Stimulated activated CD4-positive, alpha-beta T cell treated with anti-CD3 and anti-CD28 coated beads, TNF-alpha, amount 100 ng/mL, for 48 hours (primary cell): ENCODE data around the gene PDCD6IP.
"Not testable (repeated sequence)": the region's sequence is repeated elsewhere in the genome, so short reads cannot be mapped to it uniquely, and the experiment has no call there.

Experiments used
- DNase-seq, 3 donors: peaks; one replicate each; pipeline ENCODE4 v3.0.0-alpha.2; 2020; ENCODE audit warnings: low read depth in 3 of 3

PDCD6IP gene, protein sequence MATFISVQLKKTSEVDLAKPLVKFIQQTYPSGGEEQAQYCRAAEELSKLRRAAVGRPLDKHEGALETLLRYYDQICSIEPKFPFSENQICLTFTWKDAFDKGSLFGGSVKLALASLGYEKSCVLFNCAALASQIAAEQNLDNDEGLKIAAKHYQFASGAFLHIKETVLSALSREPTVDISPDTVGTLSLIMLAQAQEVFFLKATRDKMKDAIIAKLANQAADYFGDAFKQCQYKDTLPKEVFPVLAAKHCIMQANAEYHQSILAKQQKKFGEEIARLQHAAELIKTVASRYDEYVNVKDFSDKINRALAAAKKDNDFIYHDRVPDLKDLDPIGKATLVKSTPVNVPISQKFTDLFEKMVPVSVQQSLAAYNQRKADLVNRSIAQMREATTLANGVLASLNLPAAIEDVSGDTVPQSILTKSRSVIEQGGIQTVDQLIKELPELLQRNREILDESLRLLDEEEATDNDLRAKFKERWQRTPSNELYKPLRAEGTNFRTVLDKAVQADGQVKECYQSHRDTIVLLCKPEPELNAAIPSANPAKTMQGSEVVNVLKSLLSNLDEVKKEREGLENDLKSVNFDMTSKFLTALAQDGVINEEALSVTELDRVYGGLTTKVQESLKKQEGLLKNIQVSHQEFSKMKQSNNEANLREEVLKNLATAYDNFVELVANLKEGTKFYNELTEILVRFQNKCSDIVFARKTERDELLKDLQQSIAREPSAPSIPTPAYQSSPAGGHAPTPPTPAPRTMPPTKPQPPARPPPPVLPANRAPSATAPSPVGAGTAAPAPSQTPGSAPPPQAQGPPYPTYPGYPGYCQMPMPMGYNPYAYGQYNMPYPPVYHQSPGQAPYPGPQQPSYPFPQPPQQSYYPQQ

DNA sequence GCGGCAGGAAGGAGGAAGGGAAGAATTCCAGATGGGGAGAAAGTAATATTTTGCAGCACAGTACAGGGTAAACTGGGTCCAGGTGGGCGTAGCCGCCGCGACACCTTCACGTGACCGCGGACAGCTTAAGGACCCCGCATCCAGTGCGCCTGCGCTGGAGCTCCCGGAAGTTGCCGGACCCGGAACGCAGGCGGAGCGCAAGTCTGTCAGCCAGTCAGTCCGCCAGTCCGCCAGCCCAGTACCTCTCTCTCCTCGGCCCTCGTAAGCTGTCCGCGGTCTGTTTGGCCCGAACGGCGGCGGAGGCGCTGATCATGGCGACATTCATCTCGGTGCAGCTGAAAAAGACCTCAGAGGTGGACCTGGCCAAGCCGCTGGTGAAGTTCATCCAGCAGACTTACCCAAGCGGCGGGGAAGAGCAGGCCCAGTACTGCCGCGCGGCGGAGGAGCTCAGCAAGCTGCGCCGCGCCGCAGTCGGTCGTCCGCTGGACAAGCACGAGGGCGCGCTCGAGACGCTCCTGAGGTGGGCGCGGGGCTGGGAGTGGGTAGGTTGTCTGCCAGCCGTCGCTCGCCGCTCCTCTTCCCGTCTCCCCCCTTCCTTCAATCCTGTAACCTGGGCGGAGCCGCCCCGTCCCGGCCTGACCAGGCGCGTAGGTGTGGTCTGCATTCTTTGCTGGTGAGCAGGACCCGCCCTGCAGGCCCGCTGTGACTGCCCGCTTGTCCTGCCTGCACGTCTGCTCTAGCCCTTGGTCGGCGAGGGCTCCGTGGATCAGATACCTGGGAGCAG lies at the start of gene PDCD6IP:
Gene PDCD6IP (plus strand): TSS at position 213 of the 784 bp plus-strand sequence. CDS start 99 bp downstream, at position 312.
- DNase-seq, result peak; percentile 77 to 81 (median 80)

DNA sequence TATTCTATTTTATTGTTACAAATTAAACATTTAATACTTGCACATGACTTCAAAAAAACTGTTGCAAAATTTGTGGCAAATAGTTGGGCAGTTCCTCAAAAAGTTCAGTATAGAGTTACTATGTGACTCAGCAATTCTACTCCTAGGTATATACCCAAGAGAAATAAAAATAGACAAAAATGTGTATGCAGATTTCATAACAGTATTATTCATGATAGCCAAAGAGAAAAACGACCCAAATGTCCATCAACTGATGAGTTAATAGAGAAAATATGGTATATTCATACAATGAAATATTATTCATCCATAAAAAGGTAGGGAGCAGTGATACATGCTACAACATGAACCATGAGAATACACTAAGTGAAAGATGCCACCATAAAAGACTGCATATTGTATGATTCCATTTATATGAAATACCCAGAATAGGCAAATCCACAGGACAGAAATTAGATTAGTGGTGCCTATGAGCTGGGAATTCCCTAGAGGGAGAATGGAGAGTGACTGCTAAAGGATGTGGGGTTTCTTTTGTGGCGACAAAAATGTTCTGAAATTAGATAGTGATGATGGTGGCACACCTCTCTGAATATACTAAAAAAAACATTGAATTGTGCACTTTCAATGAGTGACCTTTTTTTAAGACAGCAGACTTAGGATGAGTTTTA lies 48.8 kb upstream of the PDCD6IP start:
- no peak for DNase-seq

- DNase-seq, result no peak
Measured at GRCh38 chr3:33750211-33750548, 48.2 kb upstream of the PDCD6IP start.

GRCh38 chr3:33751336-33751735 lies 47.1 kb upstream of the PDCD6IP start:
- no peak for DNase-seq

- not testable (repeated sequence) for DNase-seq
Measured at GRCh38 chr3:33754391-33754790, 44.0 kb upstream of the PDCD6IP start.

GRCh38 chr3:33758281-33758680 lies 40.1 kb upstream of the PDCD6IP start:
- DNase-seq, result no peak

DNA sequence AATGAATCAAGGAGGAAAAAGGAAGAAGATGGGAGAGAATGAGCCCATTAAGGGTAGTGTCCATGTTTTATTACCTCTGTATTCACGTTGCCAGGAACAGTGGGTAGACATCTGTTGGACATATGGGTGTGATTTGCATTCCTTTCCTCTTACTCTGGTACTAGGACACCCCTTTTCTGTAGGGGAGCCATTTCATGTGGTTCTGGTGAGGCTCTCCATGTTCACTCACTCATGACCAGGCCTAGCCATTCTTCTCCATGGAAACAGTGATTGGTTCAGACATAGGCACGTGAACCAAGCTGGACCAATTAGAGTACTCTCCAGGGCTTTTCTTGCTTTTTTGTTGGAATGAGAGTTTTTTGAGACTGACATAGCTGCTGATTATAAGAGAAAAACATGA lies 39.6 kb upstream of the PDCD6IP start:
- DNase-seq, result no peak

DNA sequence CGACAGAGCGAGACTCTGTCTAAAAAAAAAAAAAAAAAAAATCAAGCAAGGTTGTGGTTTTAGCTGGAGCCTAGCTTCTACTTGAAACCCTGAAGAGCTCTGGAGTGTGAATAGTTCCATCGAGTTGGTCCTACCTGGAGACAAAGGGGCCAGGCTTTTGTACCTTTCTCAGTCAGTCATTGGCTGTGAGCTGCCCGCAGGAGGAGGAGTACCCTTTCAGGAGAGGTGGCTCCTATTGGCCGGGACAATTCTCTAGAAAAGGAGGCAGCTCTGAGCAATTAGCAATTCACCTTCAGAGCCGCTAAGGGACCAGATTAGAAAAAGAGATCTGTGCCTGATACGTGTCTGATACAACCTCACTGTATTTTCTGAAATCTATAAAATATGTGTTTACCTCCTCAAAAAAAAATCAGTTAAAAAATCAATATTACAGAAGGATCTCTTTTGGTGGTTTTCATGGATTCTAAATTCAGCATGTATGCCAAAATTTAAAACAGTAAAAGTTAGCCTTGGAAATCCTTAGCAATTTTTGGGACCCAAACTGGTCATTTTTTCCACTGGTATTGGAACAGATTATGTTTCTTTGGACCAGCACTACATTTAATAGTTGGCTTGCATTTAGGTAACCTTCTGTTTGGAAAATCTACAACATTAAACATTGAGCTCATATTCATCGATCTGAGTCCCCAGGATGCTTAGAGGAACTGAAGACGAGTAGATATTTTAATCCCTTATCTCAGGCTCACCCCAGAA lies 29.7 kb upstream of the PDCD6IP start:
- no peak for DNase-seq

DNA sequence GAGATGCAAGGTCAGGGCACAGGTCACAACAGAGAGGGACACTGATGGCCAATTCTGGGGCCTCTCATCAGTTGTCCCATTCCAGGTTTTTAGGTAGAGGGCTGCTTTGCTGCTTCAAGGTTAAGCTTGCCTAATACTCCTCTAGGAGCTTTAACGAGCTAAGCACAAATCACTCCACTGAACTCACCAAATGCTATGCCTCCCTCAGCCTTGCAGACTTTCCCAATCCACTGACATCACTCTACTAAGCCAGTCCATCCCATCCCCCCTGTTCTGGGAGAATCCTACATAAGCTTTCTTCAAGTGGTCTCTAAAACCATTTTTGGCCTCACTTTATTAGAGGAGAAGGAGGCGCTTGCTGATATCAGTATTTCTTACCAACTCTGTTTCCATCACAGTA lies 24.8 kb upstream of the PDCD6IP start:
- DNase-seq, result no peak

DNA sequence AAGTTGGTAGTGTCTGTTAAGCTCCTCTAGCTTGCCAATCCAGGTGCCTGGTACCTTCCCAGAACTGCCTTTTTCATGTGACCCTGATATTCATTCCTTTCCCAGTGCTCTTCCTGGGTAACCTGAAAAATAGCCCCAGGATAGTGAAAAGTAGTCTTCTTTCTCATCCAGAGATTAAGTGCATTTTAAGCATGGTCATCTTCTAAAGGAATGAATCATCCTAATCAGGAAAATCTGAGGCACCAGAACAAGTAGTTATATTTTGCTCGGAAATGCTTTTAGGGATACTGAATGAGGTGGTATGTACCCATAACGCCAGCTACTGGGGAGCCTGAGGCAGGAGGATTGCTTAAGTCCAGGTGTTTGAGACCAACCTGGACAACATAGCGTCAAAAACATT lies 23.1 kb upstream of the PDCD6IP start:
- no peak for DNase-seq

DNA sequence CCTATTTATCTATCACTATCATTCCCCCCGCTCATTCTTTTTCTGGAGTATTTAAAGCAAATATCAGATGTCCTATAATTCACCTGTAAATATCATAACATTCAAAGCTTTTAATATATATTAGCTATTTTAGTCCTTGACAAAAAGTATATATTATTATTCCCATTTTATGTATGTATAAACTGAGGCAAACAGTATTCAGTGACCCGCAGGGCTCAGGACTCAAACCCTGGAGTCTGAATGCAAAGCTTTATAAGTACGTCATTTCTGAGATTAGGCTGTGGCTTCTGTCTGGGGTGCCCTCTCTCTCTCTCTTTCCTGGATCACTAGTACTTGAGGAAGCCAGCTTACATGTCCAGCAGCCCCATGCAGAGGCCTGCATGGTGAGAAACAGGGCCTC lies 20.4 kb upstream of the PDCD6IP start:
- no peak for DNase-seq

DNA sequence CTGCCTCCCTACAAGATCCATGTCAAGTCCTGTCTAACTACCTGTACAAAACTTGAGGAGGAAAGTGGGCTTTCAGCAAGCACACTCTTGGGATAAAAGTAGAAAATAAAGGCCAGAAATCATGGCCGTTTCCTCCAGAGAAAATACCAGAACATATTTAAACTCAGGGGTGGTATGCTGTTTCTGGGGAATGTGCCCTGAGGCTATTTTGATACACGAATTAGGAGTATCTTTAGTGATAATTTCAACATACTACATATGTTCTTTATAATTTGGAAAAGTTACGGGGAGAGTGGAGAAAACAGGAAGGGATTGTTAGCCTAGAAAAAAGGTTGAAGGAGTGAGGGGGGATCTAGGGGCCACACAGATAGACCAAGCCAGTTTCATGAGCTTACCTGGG lies 18.7 kb upstream of the PDCD6IP start:
- DNase-seq, result no peak

DNA sequence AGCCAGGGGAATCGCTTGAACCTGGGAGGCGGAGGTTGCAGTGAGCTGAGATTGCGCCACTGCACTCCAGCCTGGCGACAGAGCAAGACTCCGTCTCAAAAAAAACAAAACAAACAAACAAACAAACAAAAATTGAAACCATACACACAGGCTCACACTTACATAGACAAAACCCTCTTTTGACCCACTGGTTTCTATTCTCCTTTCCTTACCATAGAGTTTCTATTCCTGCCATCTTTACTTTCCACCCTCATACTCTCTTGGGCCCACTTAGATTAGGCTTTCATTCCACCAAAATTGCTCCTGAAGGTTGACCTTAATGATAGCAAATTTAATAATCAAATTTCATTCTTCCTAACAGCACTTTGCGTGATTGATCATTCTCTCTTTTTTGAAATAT lies 17.0 kb upstream of the PDCD6IP start:
- DNase-seq, result not testable (repeated sequence)

GRCh38 chr3:33786565-33787327 lies 11.7 kb upstream of the PDCD6IP start:
- no peak for DNase-seq

GRCh38 chr3:33787328-33788009 lies 11.0 kb upstream of the PDCD6IP start:
- peak; percentile 34 to 48 (median 37) for DNase-seq

DNA sequence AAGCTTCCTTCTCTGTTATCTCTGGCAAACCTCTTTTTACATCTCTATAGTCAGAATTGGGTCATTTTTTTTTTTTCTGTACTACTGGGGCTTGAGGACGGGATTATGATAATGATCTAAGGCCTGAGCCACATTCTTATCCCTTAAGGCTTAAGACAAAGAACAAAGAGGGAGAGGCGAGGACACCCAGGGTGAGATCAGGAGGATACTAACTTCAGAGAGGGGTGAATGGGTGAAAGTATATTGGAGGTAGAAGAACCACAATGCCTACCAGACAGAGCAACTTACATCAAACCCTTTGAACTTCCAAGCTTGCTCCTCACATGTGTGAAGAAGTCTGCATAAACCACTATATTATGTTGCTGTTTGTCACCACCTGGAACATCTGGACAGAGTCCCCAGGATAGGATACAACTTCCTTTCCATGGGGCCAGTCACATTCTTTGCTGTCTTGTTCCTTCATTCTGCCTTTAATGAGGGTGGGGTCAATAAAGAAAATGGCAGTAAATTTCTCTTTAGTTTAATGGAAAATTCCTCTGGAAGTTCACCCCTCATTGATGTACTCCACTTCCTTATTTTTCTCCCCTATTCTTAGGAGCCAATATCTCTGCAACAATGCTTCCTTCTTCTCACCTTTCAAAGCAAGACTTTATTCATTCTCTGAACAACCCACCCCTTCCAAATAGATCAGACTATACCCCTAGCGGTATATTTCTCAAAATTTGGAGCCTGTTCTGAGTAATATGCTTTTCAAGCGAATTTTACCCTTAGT lies 9.1 kb upstream of the PDCD6IP start:
- DNase-seq, result no peak

DNA sequence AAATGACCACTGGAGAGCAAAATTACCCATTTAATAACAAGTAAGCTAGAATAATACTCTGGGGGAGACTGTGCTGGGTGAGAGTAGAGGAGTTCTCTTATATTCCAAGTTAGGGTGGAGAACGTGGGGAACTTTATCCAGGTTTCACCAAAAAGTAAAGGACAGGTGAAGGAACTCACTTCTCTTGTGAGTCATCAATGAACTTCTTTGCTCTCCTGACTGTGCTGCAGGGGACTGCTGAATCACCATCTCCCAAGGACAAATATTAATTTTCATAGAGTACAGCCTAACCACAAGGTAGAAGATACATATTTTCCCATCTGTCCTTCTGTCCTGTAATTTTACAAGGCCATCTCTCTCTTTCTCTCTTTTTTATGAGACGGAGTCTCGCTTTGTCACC lies 8.3 kb upstream of the PDCD6IP start:
- no peak for DNase-seq

DNA sequence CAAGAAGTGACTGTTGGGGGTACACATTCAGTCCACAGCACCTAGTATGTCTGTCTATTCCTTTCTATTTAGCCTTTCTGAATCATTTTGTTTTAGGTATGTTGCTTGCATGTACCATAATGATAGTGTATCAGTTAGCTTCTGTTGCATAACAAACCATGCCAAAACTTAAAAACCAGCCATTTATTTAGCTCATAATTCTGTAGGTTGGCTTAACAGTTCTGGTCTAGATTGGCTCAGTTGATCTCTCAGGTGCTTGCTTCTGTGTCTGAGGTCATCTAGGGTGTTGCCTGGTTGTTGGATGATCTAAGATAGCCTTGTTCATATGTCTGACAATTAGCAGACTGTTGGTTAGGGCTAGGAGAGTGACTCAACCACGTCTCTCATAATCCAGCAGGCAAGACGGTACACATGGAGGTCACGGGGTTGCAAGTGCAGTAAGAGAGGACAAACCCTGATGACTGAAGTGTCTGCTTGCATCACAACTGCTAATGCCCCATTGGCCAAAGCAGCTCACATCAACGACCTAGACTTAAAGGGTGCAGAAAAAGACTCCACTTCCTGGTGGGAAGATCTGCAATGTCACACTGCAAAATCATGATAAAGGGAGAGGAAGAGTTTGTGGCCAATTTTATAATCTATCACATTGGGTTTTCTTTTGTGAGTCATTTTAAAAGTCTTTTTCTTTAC lies 6.8 kb upstream of the PDCD6IP start:
- DNase-seq, result no peak
